Endodermal cell (in vitro differentiated cells): ENCODE measurements around the gene GPR37. TPM values are rescaled to one million over a fixed set of nuclear protein-coding genes. Genes with fewer than 3 reads are reported as not detected.

Experiments used
- DNase-seq: peaks from one replicate; pipeline ENCODE4 v3.0.0-alpha.2; 2017
- H3K27ac ChIP-seq: 2 replicates; pipeline ENCODE4 v1.5.1; 2013; ENCODE audit warnings: mild to moderate bottlenecking, low read depth, low read length, moderate library complexity
- H3K27me3 ChIP-seq: 2 replicates; pipeline ENCODE4 v1.6.1; 2013; ENCODE audit warnings: mild to moderate bottlenecking, low read length, moderate library complexity; ENCODE audit not compliant: insufficient read depth, control insufficient read depth, poor library complexity, severe bottlenecking
- H3K36me3 ChIP-seq: 2 replicates; pipeline ENCODE4 v1.7.0; 2013; ENCODE audit warnings: mild to moderate bottlenecking, low read length, moderate library complexity; ENCODE audit not compliant: control insufficient read depth, insufficient read depth
- H3K4me1 ChIP-seq: one replicate; pipeline ENCODE4 v1.7.0; 2013; ENCODE audit warnings: low read length; ENCODE audit not compliant: control insufficient read depth, insufficient read depth
- H3K4me3 ChIP-seq: 2 replicates; pipeline ENCODE4 v1.5.1; 2013; ENCODE audit warnings: mild to moderate bottlenecking, low read length, moderate library complexity
- H3K9ac ChIP-seq: 2 replicates; pipeline ENCODE4 v1.6.1; 2013; ENCODE audit warnings: mild to moderate bottlenecking, low read length, moderate library complexity; ENCODE audit not compliant: poor library complexity, severe bottlenecking; ENCODE audit errors: extremely low read depth
- H3K9me3 ChIP-seq: 2 replicates; pipeline ENCODE4 v1.6.1; 2013; ENCODE audit warnings: mild to moderate bottlenecking, low read length, moderate library complexity; ENCODE audit not compliant: control insufficient read depth
- H3K27ac Mint-ChIP-seq: 2 replicates; pipeline ENCODE4 v1.8.0; 2020; ENCODE audit warnings: mixed read lengths
- H3K27me3 Mint-ChIP-seq: 2 replicates; pipeline ENCODE4 v1.8.0; 2021; ENCODE audit warnings: mild to moderate bottlenecking, mixed read lengths; ENCODE audit not compliant: insufficient read depth
- H3K36me3 Mint-ChIP-seq: 2 replicates; pipeline ENCODE4 v1.8.0; 2020; ENCODE audit warnings: low read depth, mixed read lengths
- H3K4me1 Mint-ChIP-seq: 2 replicates; pipeline ENCODE4 v1.8.0; 2020; ENCODE audit warnings: mixed read lengths
- H3K4me3 Mint-ChIP-seq: 2 replicates; pipeline ENCODE4 v1.8.0; 2020; ENCODE audit warnings: mild to moderate bottlenecking, moderate library complexity, mixed read lengths
- H3K9me3 Mint-ChIP-seq: 2 replicates; pipeline ENCODE4 v1.8.0; 2020; ENCODE audit warnings: mild to moderate bottlenecking, mixed read lengths
- CTCF ChIP-seq: fragments of 200-600 bp; sonication (generic); conservative IDR thresholded peaks from 2 replicates; pipeline ENCODE4 v1.5.0; 2021; ENCODE audit warnings: antibody characterized with exemption, mild to moderate bottlenecking
- WGBS, 2 experiments: methylation state at CpG; one replicate each; pipeline versions ENCODE4 v1.1.5 to v1.1.7; 2013; ENCODE audit warnings: missing lambda C conversion rate in 2 of 2, mixed read lengths in 1 of 2; ENCODE audit not compliant: insufficient coverage in 1 of 2, insufficient read length in 1 of 2; 5-methylcytosine and 5-hydroxymethylcytosine counted together
- total RNA-seq, 2 donors: library from RNA; stranded (reverse); fragmentation: NEBNext Ultra II Directional in 1 of 2; extraction: Animal tissue kit (Norgen Biotek cat#: 25700) in 1 of 2; gene quantifications; 2 replicates in 1 of 2; 3 replicates in 1 of 2; pipeline ENCODE4 v1.2.1, GENCODE V29; 2021

Gene GPR37
- total RNA-seq, 2 donors from 2014 or later: 31.6 to 33.1 TPM

DNA sequence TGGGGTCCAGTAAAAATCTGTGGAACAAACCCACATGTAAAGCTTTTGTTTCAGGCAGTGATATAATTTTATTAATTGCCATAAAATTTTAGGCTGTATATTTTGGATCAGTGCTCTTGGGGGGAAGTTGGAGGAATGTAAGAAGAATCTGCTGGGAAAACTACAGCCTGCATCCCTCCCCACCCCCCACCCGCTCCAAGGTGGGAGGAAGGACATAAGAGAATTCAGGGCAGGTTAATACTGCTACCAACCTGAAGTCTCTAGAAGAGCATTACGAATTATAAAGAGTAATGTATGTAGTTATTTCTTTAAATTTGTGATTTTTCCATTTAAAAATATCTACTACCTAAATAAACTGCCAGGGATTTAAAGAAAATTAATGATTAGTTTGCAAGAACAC lies 47.2 kb upstream of the GPR37 start:
- WGBS, 2 experiments: no CpG with 5 or more reads among the region's 2 CpGs
- Histone ChIP-seq H3K27me3 (no peaks in the 10 kb centered on the region), H3K4me1 (no peaks in the 10 kb centered on the region), H3K4me3 (no peak overlapping the region), H3K27ac (no peak overlapping the region), H3K9ac (no peak overlapping the region), H3K9me3 (no peaks in the 10 kb centered on the region), H3K36me3 (no peaks in the 10 kb centered on the region)
- no peak for DNase-seq
- Mint-ChIP-seq H3K27me3 (no peaks in the 10 kb centered on the region), H3K27ac (no peak overlapping the region), H3K4me3 (no peak overlapping the region), H3K9me3 (peaks cover 3% of the 10 kb centered on the region), H3K4me1 (peaks cover 10% of the 10 kb centered on the region), H3K36me3 (no peaks in the 10 kb centered on the region)
- TF ChIP-seq CTCF: no peak

DNA sequence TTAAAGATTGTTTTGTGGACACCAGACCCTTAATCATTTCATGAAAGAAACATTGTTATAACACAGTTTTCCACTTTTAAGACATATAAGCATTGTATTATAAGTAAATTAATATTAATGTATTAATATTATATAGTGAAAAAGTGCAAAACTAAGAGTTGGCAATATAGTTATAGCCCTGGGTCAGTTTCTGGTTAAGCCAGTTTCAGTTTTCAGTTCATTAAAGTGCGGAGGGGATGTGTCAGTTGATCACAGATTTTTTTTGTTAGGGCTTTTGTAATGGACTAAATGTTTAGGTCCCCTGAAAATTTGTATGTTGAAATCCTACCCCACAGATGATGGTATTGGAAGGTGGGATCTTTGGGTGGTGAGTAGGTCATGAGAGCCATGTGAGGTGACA lies 45.7 kb upstream of the GPR37 start:
- no peak overlapping the region for H3K9ac ChIP-seq
- no peak overlapping the region for H3K27ac Mint-ChIP-seq
- no peak for TF ChIP-seq CTCF
- H3K4me3 Mint-ChIP-seq: no peak overlapping the region
- no peaks in the 10 kb centered on the region for H3K9me3 ChIP-seq
- no peaks in the 10 kb centered on the region for H3K4me1 ChIP-seq
- no peak overlapping the region for H3K27ac ChIP-seq
- peaks cover 10% of the 10 kb centered on the region for H3K4me1 Mint-ChIP-seq
- H3K36me3 Mint-ChIP-seq: no peaks in the 10 kb centered on the region
- H3K36me3 ChIP-seq: no peaks in the 10 kb centered on the region
- H3K27me3 ChIP-seq: no peaks in the 10 kb centered on the region
- no peaks in the 10 kb centered on the region for H3K27me3 Mint-ChIP-seq
- no peak for DNase-seq
- no peak overlapping the region for H3K4me3 ChIP-seq
- H3K9me3 Mint-ChIP-seq: no peaks in the 10 kb centered on the region
- WGBS, 2 experiments: 96% methylated on average over 1 of the region's 1 CpG; no CpG with 5 or more reads in 1 of the 2 experiments

GRCh38 chr7:124810605-124811004 lies 45.0 kb upstream of the GPR37 start:
- WGBS, 2 experiments: 50 to 66% methylated on average over 2 to 3 of the region's 3 CpGs

More at GRCh38 chr7:124810605-124811004, 45.0 kb upstream of the GPR37 start:
- H3K9me3 ChIP-seq: no peaks in the 10 kb centered on the region
- Mint-ChIP-seq H3K4me1 (peaks cover 10% of the 10 kb centered on the region), H3K36me3 (no peaks in the 10 kb centered on the region), H3K4me3 (no peak overlapping the region), H3K27ac (no peak overlapping the region), H3K27me3 (no peaks in the 10 kb centered on the region), H3K9me3 (no peaks in the 10 kb centered on the region)
- no peaks in the 10 kb centered on the region for H3K4me1 ChIP-seq
- no peak for DNase-seq
- no peaks in the 10 kb centered on the region for H3K36me3 ChIP-seq
- no peaks in the 10 kb centered on the region for H3K27me3 ChIP-seq
- no peak overlapping the region for H3K9ac ChIP-seq
- no peak for TF ChIP-seq CTCF
- H3K27ac ChIP-seq: no peak overlapping the region
- no peak overlapping the region for H3K4me3 ChIP-seq
